Mucosa of descending colon (tissue), 3 donors: ENCODE data around the gene PLCE1. TPM values are rescaled to one million over a fixed set of nuclear protein-coding genes. Genes with fewer than 3 reads are reported as not detected.

Experiments used
- ATAC-seq: fragments of 200-7000 bp; cut with Tn5 transposase; one replicate; pipeline ENCODE4 v1.9.1; 2020; ENCODE audit warnings: mild to moderate bottlenecking, moderate library complexity
- DNase-seq, 3 donors: peaks; one replicate each; pipeline ENCODE4 v3.0.0-alpha.2; 2020
- H3K36me3 ChIP-seq: fragments of 200-600 bp; one replicate; pipeline ENCODE4 v1.8.0; 2021; ENCODE audit warnings: low read depth, mild to moderate bottlenecking
- H3K4me1 ChIP-seq: fragments of 200-600 bp; one replicate; pipeline ENCODE4 v1.8.0; 2021; ENCODE audit warnings: low read depth, mild to moderate bottlenecking
- H3K4me3 ChIP-seq: fragments of 200-600 bp; one replicate; pipeline ENCODE4 v1.8.0; 2021; ENCODE audit warnings: mild to moderate bottlenecking
- H3K9me3 ChIP-seq: fragments of 200-600 bp; one replicate; pipeline ENCODE4 v1.8.0; 2021; ENCODE audit warnings: mild to moderate bottlenecking
- CTCF ChIP-seq: fragments of 200-600 bp; IDR thresholded peaks from one replicate; pipeline ENCODE4 v1.8.0; 2022; ENCODE audit warnings: antibody characterized with exemption, mild to moderate bottlenecking
- intact Hi-C, 2 donors: fragments of 100-400 bp; cut with DNase I in 1 of 2; cut with micrococcal nuclease in 1 of 2; formaldehyde crosslinking; loops; one replicate each; pipeline versions ENCODE4 v1.11.0 to v1.11.1; 2022; cut with DNase I, micrococcal nuclease
- total RNA-seq, 3 donors: library from RNA; stranded (reverse); fragmentation: NEBNext Ultra II Directional in 2 of 3; extraction: Animal tissue kit (Norgen Biotek cat#: 25700) in 2 of 3; gene quantifications; one replicate each; pipeline versions ENCODE4 v1.2.1 to v1.2.4, GENCODE V29; 2021 to 2023
- donor health status: DM: no; HTN: no; CAD: no; lungs with moderate emphysema.
- donor health status: DM: no; HTN: no; CAD: no.
- donor health status: DM: no; HTN: yes; CAD: no.

Gene PLCE1
- total RNA-seq, 3 donors from 2014 or later = 36.1 to 68.9 (median 39.3) TPM

GRCh38 chr10:94035982-94036765 lies 42.4 kb downstream of the PLCE1 start:
- no peaks in the 10 kb centered on the region for H3K36me3 ChIP-seq
- DNase-seq (no peak), ATAC-seq (no peak)
- no peak for TF ChIP-seq CTCF
- H3K9me3 ChIP-seq = no peaks in the 10 kb centered on the region
- no peak overlapping the region for H3K4me3 ChIP-seq
- intact Hi-C loops = no loop called here
- H3K4me1 ChIP-seq = peaks cover 4% of the 10 kb centered on the region

- Histone ChIP-seq H3K4me1 (peaks cover 9% of the 10 kb centered on the region), H3K9me3 (no peaks in the 10 kb centered on the region), H3K4me3 (no peak overlapping the region), H3K36me3 (no peaks in the 10 kb centered on the region)
- intact Hi-C loops = no loop called here
- no peak for DNase-seq
- ATAC-seq = no peak
- TF ChIP-seq CTCF = no peak
Observed at GRCh38 chr10:94036766-94037033, 43.0 kb downstream of the PLCE1 start.

- ATAC-seq = no peak
- Histone ChIP-seq H3K36me3 (no peaks in the 10 kb centered on the region), H3K9me3 (no peaks in the 10 kb centered on the region), H3K4me1 (peaks cover 15% of the 10 kb centered on the region), H3K4me3 (no peak overlapping the region)
- intact Hi-C loops = no loop called here
- no peak for TF ChIP-seq CTCF
- DNase-seq = no peak
Observed at GRCh38 chr10:94037286-94037685, 43.6 kb downstream of the PLCE1 start.

- ATAC-seq (no peak), DNase-seq (no peak)
- Histone ChIP-seq H3K36me3 (no peaks in the 10 kb centered on the region), H3K4me1 (peaks cover 17% of the 10 kb centered on the region), H3K4me3 (no peak overlapping the region), H3K9me3 (no peaks in the 10 kb centered on the region)
- TF ChIP-seq CTCF = no peak
- intact Hi-C loops = no loop called here
Observed at GRCh38 chr10:94038024-94038423, 44.3 kb downstream of the PLCE1 start.

GRCh38 chr10:94041206-94041605 lies 47.5 kb downstream of the PLCE1 start:
- Histone ChIP-seq H3K4me3 (no peak overlapping the region), H3K9me3 (no peaks in the 10 kb centered on the region), H3K36me3 (no peaks in the 10 kb centered on the region), H3K4me1 (peaks cover 17% of the 10 kb centered on the region)
- ATAC-seq (no peak), DNase-seq (no peak)
- intact Hi-C loops = no loop called here
- no peak for TF ChIP-seq CTCF
